Pancreas (tissue), 10 donors: ENCODE data around the gene CHSY1. TPM values are rescaled to one million over a fixed set of nuclear protein-coding genes. Genes with fewer than 3 reads are reported as not detected.

Experiments
- ATAC-seq, 4 donors: fragments of 200-7000 bp; cut with Tn5 transposase; one replicate each; pipeline versions ENCODE4 v1.8.0 to v1.9.1; 2020; ENCODE audit warnings: mild to moderate bottlenecking in 4 of 4, moderate library complexity in 4 of 4
- DNase-seq, 6 donors: peaks; one replicate each; pipeline ENCODE4 v3.0.0-alpha.2; 2020
- FAIRE-seq: peaks from 2 replicates; lab custom pipeline; 2012; peaks lifted over from hg19 to GRCh38; lab: Jason Lieb, UNC
- H3K27ac ChIP-seq, 4 donors: fragments of 200-600 bp; sonication (generic); 1 replicate in 3 of 4; 2 replicates in 1 of 4; pipeline versions ENCODE4 v1.5.0 to v1.8.0; 2020
- H3K27me3 ChIP-seq, 4 donors: fragments of 200-600 bp; one replicate each; pipeline ENCODE4 v1.8.0; 2021
- H3K36me3 ChIP-seq, 3 donors: fragments of 200-600 bp; sonication (generic) in 1 of 3; one replicate each; pipeline versions ENCODE4 v1.5.0 to v1.8.0; 2020 to 2021
- H3K4me1 ChIP-seq, 3 donors: fragments of 200-600 bp; one replicate each; pipeline ENCODE4 v1.8.0; 2021
- H3K4me3 ChIP-seq, 4 donors: fragments of 200-600 bp; sonication (generic) in 2 of 4; one replicate each; pipeline versions ENCODE4 v1.5.0 to v1.8.0; 2020 to 2021
- H3K9me3 ChIP-seq, 4 donors: fragments of 200-600 bp; one replicate each; pipeline ENCODE4 v1.8.0; 2021
- CTCF ChIP-seq, 4 donors: fragments of 200-600 bp; sonication (generic) in 3 of 4; IDR thresholded peaks; one replicate each; pipeline versions ENCODE4 v1.5.0 to v1.8.0; 2021; ENCODE audit warnings: antibody characterized with exemption in 4 of 4
- WGBS, 2 donors: extraction: QIAGEN DNeasy Blood & Tissue Kit; methylation state at CpG; one replicate each; pipeline ENCODE4 v1.1.7; 2013; 5-methylcytosine and 5-hydroxymethylcytosine counted together
- intact Hi-C, 3 donors: fragments of 100-400 bp; cut with DNase I; formaldehyde crosslinking; loops; one replicate each; pipeline versions ENCODE4 v1.11.1 to v1.14.2; 2022
- polyA plus RNA-seq, 2 donors: library from polyadenylated mRNA; stranded (reverse); fragments of 200-250 nt; gene quantifications; one replicate each; pipeline ENCODE4 v1.2.3, GENCODE V29; 2013
- total RNA-seq, 6 donors: library from RNA; stranded (reverse); fragmentation: NEBNext Ultra II Directional in 4 of 6; extraction: Animal tissue kit (Norgen Biotek cat#: 25700) in 4 of 6; gene quantifications; one replicate each; pipeline versions ENCODE4 v1.2.1 to v1.2.4, GENCODE V29; 2021 to 2023
- donor health status: healthy with polysubstance abuse.
- donor health status: DM: no; HTN: no; CAD: no; lungs with moderate emphysema.
- donor health status: DM: no; HTN: no; CAD: no.
- donor health status: control.
- donor health status: control.
- donor health status: Bipolar disorder and iron deficiency.
- donor health status: DM: yes; HTN: yes; CAD: no.
- donor health status: DM: no; HTN: no; CAD: no.
- donor health status: DM: no; HTN: no; CAD: no.
- donor health status: DM: yes; HTN: yes; CAD: no.

Gene CHSY1
- total and polyA plus RNA-seq, 8 donors: 3.4 to 11.2 (median 5.5) TPM

DNA sequence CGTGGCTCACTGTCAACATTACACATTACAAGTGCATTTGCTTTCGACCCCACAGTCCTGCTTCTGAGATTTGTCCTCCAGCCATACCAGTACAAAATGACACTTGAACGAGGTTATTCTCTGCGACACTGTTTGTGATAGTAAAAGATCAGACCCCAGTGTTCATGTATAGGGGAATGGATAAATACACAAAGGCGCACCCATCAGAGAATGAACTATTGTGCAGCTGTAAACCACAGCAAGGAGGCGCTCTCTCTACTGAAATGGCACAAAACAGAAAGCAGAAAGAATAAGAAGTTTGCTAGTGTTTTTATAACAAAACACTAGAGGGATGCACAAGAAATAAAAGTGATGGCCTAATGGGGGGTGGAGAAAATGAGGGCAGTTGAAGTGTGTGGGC lies 4.9 kb upstream of the CHSY1 start:
- intact Hi-C loops: loop anchor here in 2 of 3 donors (5.0 kb wide), 1 partner anchor 239 kb away; no protein-coding TSS in a partner anchor
- FAIRE-seq: no peak
- ATAC-seq: no peak

GRCh38 chr15:101255615-101256241 lies 3.9 kb upstream of the CHSY1 start:
- peak in 3 of 6 donors; percentile 30 to 57 (median 46) for DNase-seq
- H3K9me3 ChIP-seq: no peaks in the 10 kb centered on the region
- intact Hi-C loops: loop anchor here in 2 of 3 donors (5.0 kb wide), 1 partner anchor 238 kb away; no protein-coding TSS in a partner anchor
- peak; percentile 35 to 63 (median 44) for ATAC-seq
- FAIRE-seq: no peak
- no peaks in the 10 kb centered on the region for H3K36me3 ChIP-seq
- peaks cover 0 to 5% (median 0%) of the 10 kb centered on the region in 3 donors for H3K4me1 ChIP-seq
- H3K27me3 ChIP-seq: no peaks in the 10 kb centered on the region
- H3K27ac ChIP-seq: no peak overlapping the region
- no peak overlapping the region for H3K4me3 ChIP-seq
- 24 to 29% methylated on average over 8 of the region's 8 CpGs for WGBS, 2 donors
- TF ChIP-seq CTCF (IDR thresholded peaks at IDR 0.05): no peak

More for the DNA sequence above, 4.9 kb upstream of the CHSY1 start:
- no peaks in the 10 kb centered on the region for H3K36me3 ChIP-seq
- WGBS, 2 donors: 79 to 87% methylated on average over 6 of the region's 6 CpGs
- no peaks in the 10 kb centered on the region for H3K9me3 ChIP-seq
- no peak for TF ChIP-seq CTCF (IDR thresholded peaks at IDR 0.05)
- H3K4me1 ChIP-seq: peaks cover 0 to 5% (median 0%) of the 10 kb centered on the region in 3 donors
- no peaks in the 10 kb centered on the region for H3K27me3 ChIP-seq
- H3K4me3 ChIP-seq: no peak overlapping the region
- no peak for DNase-seq
- H3K27ac ChIP-seq: no peak overlapping the region

DNA sequence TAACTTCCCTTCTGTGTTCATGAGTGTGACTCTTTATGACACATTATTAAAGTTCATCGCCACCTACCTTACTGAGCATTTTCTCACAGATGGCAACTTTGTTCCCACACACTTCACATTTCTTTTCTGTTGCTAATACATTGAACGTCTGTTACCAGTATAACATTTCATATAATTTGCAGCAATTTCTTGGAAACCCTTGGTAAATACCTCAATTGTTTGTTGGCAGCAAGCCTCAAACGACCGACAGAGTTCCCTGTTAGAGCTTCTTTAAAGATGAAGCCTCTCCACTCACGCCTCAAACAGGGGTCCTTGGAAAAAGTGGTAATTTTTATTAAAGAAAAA lies 3.2 kb upstream of the CHSY1 start:
- no peaks in the 10 kb centered on the region for H3K27me3 ChIP-seq
- FAIRE-seq: no peak
- no peak for ATAC-seq
- no peak for TF ChIP-seq CTCF (IDR thresholded peaks at IDR 0.05)
- no peak overlapping the region for H3K4me3 ChIP-seq
- peaks cover 0 to 8% (median 3%) of the 10 kb centered on the region in 3 donors for H3K4me1 ChIP-seq
- intact Hi-C loops: loop anchor here in 2 of 3 donors (5.0 kb wide), 1 partner anchor 238 kb away; no protein-coding TSS in a partner anchor
- H3K9me3 ChIP-seq: no peaks in the 10 kb centered on the region
- no peak overlapping the region for H3K27ac ChIP-seq
- no peaks in the 10 kb centered on the region for H3K36me3 ChIP-seq
- 58 to 63% methylated on average over 5 of the region's 5 CpGs for WGBS, 2 donors
- DNase-seq: no peak

- Histone ChIP-seq H3K27ac (no peak overlapping the region), H3K27me3 (no peaks in the 10 kb centered on the region), H3K9me3 (no peaks in the 10 kb centered on the region), H3K36me3 (no peaks in the 10 kb centered on the region), H3K4me1 (peaks cover 0 to 14% (median 7%) of the 10 kb centered on the region in 3 donors), H3K4me3 (no peak overlapping the region)
- intact Hi-C loops: loop anchor here in 2 of 3 donors (5.0 kb wide), 1 partner anchor 237 kb away; no protein-coding TSS in a partner anchor
- FAIRE-seq (no peak), ATAC-seq (no peak), DNase-seq (no peak)
- 89 to 92% methylated on average over 11 of the region's 11 CpGs for WGBS, 2 donors
- TF ChIP-seq CTCF (IDR thresholded peaks at IDR 0.05): no peak
Measured at GRCh38 chr15:101254157-101255050, 2.6 kb upstream of the CHSY1 start.
